SH-SY5Y (cell line): ENCODE measurements around the gene SLC7A8.

Experiments
- GATA2 ChIP-seq: IDR thresholded peaks from 2 replicates; pipeline ENCODE4 v1.6.1; 2011; ENCODE audit warnings: mild to moderate bottlenecking, low read depth, low read length
- GATA3 ChIP-seq: IDR thresholded peaks from 2 replicates; pipeline ENCODE4 v1.6.1; 2011; ENCODE audit warnings: low read depth, mild to moderate bottlenecking, low read length, moderate library complexity

- TF ChIP-seq GATA3 = no peak
- TF ChIP-seq GATA2 = no peak
These were observed 89.9 kb downstream of the SLC7A8 start for GRCh38 chr14:23093526-23093925.
